GM19452 (cell line): ENCODE results near the gene CWC27.
"Not testable (repeated sequence)": the region's sequence is repeated elsewhere in the genome, so short reads cannot be mapped to it uniquely, and the experiment has no call there.

Experiments used
- ATAC-seq: cut with Tn5 transposase; IDR thresholded peaks from one replicate; pipeline ENCODE4 v1.9.1; 2021; ENCODE audit not compliant: unreplicated experiment

Gene CWC27

DNA sequence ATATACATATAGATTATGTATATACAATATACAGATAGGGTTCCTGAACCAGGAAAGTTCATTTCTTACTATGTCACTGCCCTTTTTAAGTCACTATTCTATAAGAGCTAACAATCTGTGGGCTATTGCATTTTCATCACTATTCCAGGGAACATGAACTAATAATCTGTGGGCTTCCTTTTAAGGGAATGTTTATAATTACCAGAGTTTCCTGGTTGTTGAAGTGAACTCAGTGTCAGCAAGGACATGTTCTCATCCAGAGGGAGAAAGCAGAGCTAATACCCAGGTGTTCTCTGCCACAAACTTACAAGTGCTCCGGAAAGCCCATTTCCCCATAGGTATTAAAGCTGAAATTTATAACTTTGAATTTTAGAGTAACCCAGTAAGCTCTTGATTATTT lies 69.6 kb downstream of the CWC27 start:
- ATAC-seq: no peak

DNA sequence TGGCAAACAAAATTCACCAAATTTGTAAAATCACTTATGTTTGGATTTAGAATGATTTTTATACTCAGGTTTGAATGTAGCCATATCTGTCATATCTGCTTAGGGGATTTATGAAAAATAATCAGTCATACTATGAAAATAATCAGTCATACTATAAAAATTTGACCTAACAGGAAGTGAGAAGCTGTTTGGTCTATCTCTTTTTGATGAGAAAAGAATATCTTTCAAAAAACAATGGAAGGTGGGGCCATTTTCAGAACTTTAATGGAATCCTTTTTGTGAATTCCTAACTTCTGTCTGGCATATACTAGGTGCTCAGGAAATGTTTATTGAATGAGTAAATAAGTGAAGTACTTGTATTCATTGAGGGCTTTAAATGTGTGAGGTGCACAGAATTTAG lies 70.1 kb downstream of the CWC27 start:
- ATAC-seq: no peak

DNA sequence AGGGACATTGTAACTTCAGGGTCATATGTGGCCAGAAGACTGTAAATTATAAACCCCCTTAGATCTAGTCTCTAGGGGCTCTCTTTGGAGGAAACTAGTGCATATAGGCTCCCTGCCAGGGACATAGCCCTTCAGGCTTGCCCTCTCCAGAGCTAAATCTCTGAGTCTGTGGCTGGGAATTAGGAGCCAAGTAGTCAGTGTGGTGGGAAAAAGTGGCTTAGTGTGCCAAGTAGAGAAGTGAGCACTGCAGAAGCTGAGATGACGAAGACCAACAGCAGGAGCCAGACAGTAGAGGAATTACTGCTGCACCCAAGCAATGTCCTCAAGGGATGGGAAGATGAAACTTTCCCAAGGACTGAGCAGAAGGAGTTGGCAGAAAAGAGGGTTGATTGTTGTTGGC lies 71.2 kb downstream of the CWC27 start:
- ATAC-seq: no peak

DNA sequence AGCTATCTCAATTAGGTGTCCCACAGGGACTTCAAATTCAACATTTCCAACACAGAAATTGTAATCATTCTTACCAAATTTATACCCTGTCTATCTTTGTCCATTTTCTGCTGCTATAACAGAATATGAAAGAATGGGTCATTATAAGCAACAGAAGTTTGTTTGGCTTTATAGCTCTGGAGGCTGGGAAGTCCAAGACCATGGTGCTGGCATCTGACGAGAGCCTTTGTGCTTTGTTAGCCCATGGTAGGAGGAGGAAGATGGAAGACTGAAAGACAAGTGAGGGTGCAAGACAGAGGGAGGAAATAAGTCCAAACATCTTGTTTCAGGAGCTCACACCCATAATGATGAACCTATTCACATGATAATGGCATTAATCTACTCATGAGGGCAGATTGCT lies 72.2 kb downstream of the CWC27 start:
- no peak for ATAC-seq

DNA sequence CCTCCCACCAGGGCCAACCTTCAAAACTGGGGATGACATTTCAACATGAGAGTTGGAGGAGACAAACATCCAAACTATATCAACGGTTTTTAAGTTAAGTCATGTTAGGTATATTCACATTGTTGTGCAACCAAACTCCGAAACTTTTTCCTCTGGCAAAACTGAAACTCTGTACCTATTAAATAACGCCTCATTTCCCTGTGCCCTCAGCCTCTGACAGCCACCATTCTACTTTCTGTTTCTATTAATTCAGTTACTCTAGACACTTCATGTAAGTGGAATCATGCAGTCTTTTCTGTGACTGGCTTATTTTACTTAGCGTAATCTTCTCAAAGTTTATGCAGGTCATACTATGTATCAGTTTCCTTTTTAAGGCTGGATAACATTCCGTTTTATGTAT lies 85.0 kb downstream of the CWC27 start:
- ATAC-seq: no peak

DNA sequence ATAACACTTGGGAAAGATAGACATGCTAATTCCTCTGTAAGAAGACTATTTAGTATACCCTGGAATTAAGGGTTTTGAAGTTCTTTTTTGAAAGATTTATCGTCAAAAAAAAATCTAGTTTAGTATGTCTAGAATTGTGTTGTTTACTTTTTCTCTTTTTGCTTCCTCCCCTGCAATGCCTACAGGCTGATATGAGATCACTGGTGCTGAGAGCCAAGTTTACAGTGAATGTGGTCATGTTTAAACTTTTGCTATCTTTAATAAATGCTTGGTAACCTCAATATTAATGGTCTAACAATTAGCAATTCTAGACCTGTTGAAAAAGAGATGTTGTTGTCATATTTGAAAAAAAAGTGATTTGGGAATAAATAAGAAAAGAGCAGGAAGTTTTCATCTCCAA lies 86.1 kb downstream of the CWC27 start:
- ATAC-seq: no peak

DNA sequence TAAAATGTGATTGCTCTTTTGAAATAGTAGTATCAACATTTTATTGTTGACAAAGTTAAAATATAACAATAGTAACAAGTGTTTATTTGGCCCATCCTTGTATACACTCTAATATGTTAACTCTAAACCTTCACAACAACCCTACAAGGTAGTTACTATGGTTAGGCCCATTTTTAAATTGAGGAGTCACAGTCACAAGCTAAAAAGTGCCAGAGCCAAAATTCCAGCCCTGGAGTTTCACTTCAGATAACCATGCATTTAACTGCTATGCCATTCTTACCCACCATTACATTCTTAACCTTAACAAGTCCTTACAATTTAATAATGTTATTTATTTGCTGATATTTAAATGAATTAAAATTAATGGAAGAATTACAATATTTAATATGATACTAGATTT lies 91.2 kb downstream of the CWC27 start:
- no peak for ATAC-seq

DNA sequence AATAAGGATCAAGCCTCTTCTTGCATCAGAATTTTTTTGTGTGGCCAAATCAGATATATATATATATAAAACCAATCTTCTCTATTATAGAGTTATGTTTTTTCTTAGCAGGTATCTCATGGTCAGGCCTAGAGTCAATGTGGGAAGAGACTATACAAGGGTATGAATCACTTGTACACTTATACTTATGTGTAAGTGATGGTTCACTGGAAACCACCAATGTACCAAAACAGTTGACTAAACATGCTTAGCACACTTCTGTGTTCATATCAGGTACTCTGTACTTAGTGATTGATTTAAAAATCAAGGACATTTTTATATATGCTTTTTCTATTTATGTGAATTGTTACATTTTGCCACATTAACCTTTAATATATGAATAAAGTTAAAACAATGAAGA lies 92.6 kb downstream of the CWC27 start:
- no peak for ATAC-seq

DNA sequence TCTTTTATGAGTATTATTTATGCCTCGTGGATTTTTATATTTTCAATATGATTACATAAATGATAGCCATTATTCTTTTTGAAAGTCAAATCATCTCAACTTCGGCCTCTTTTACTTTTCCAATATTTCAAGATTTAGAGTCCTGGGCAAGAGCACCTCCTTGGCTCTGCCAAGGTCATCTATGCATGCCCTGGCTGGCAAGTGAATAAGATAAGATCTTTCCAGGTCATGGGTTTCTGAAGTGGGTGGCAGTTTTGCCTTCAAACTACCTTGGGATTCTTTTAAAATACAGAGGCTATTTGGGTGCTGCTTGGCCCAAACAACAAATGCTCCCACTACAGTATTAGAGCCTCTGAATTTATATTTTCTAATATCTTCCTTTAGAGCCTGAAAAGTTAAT lies 95.4 kb downstream of the CWC27 start:
- ATAC-seq: no peak

DNA sequence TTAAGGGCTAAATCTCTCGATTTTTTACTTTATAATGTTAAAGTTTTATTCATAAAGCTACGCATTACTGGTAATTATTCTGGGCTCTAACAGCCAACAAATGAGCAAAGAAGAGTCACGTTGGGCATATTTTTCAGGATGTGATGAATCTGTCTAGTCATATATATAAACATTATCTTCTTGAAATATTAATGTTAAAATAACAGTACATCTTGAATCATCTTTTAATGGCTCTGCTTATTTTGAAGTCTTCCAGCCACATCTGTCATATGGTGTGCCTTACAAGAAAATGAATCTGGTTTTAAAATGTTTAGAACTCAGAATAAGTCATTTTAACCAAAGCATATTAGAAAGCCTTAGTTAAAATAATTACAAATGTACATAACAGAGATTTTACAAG lies 96.9 kb downstream of the CWC27 start:
- no peak for ATAC-seq

DNA sequence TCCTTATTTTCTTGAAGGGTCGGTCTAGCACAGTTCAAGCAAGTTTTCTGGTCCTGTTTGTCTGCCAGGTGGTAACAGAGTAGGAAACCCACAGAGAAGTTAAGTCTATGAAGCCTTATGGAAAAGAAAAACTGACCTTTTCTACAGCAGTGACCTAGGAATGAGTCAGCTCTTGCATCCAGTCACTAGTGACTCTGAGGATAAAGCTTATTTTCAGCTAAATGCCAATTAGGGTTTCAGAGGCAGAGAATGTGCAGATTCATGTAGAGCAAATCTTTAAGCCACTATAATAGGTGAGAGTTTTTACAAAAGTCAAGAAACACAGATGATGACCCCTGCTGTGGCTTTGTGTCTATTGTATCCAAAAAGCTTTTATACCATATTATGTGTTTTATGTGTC lies 100.7 kb downstream of the CWC27 start:
- ATAC-seq: no peak

DNA sequence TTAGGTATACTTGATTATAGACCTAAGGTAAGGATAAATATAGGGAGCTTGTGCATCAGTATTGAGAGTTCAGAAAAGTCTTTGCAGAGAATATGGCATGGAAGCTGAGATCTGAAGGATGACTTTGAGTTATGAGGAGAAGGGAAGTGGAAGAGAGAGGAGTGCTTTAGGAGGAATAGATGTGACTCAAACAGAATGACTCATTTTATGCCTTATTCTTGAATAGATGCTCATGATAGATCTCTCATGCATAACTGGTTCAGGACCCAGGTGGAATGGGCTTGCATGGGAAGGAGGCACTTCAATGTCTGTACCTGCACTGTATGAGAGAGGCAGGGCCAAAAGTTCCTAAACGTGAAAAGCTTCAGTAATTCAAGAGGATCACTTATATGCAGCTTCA lies 103.3 kb downstream of the CWC27 start:
- no peak for ATAC-seq

DNA sequence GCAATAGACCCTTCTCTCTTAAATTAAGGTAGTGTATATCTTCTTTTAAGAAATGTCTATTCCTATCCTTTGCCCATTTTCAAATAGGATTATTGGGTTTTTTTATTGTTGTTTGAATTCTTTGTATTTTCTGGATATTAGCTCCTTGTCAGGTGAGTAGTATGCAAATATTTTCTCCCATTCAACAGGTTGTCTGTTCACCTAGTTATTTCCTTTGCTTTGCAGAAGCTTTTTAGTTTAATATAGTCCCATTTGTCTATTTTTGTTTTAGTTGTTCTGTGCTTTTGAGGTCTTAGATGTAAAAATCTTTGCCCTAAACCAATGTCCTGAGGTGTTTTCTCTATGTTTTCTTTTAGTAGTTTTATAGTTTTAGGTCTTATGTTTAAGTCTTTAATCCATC lies 104.7 kb downstream of the CWC27 start:
- ATAC-seq: no peak

DNA sequence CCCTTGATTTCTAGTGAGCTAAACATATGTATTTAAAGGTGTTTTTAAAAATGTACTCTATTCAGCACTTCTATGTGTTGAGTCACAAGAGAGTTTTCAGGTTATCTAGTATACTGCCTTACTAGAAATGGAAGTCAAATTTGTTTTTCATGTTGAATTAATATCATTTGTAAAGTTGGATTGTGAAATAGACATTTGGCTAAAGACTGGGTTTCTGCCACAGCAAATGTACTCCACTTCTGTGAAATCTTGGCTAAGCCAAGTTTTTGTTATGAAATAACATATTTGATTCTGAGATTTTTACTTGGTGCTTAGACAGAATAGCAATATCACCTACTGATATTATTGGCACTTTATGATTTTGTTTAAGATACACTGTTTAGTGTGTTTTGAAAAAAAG lies 106.0 kb downstream of the CWC27 start:
- no peak for ATAC-seq

DNA sequence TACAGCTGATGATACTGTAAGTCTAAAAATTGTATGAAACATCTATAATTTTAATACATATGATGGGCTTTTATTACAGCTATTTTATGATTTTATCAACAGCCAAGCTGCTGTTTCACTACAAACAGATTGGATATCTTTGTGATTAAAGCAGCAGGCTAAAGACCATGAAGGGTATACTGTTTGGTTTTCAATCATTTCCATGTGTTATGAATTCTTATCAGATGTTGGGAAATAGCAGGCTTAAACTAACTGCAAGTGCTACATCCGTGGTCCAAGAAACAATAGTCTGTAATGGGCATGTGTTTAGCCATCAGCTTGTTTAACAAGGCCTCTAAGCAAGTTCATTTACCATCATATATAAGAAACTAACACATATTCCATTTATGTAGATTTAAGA lies 107.5 kb downstream of the CWC27 start:
- no peak for ATAC-seq

DNA sequence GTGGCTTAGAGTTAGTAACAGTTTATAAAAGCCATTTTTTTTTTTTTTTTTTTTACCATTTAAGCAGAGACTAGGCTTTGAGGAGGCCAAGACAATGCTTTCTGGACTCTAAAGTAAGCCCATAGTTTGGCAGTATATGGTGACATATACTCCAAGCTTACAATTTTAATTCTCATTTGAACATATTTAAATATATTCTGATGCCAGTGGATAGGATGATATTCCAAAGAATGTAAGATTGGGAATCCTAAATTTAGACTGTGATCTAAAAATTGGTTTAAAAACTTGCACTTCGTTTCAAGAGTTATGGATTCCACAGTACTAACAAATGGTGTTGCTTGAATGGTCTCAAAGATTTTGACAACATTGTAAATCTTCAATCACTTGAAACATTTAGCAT lies 112.1 kb downstream of the CWC27 start:
- ATAC-seq: no peak

DNA sequence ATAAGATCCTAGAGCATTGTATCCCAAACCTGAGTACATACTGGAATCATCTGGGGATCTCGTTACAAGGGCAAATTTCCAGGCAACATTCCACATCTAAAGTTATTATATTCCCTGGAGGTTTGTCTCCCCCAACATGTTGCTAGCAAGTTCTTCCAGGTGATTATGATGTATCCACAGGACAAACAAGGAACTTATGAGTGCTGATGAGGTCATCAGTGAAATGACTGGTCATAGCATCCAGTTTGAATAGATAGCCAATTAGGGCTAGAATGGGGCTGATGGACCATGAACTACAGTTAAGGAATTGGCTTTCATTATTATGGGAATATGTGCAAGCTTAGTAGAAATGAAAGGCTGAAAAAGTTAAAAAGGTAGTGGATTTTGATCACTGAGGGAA lies 115.2 kb downstream of the CWC27 start:
- ATAC-seq: no peak

DNA sequence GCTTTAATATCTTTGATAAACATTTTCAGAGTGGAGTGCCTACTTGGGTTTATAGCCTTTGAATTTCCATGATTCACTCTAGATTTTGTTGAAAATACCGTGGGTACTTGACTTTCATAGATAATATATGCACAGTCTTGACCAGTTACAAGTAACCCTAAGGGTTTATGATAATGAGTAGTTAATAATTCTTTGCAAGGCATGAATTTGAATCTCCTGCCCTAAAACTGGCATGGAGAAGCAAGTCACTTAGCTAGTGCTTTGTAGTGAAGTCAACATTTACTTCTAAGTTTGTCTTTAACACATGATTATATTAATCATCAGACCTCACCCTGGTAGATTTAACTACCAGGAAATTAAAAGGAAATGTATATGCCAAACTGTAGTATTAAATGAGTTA lies 115.8 kb downstream of the CWC27 start:
- no peak for ATAC-seq

DNA sequence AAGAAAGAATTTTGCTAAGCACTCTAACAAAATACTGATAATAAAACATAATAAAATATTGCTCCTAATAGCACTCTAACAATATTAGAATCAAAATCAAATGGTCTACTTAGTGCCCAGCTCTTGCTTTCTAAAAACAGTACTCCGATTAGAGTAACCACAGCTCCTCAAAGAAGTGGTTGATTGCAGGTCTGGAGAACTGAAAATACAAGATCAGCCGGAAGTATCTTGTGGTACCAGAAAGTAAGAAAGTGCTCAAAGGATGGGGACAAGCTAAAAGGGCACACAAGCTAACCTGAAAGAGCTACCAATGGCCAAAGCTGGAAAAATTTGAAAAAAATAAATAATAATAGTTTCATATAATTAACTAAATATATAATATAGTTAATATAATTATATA lies 119.2 kb downstream of the CWC27 start:
- ATAC-seq: no peak

DNA sequence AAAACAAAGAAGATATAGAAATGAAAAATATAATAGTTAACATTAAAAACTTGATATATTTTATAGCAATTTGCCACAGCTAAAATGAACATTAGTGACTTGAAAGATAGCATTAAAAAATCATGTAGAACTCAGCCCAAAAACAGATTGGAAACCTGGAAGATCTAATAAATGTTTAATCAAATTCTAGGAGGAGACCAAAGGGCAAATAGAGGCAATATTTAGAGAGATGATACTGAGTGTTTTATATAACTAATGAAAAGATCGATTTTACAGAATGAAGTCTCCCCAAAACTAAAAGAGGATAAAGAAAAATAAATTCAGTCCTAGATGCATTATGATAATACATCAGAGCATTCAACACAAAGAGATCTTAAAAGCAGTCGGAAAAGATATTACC lies 127.0 kb downstream of the CWC27 start:
- ATAC-seq: no peak

DNA sequence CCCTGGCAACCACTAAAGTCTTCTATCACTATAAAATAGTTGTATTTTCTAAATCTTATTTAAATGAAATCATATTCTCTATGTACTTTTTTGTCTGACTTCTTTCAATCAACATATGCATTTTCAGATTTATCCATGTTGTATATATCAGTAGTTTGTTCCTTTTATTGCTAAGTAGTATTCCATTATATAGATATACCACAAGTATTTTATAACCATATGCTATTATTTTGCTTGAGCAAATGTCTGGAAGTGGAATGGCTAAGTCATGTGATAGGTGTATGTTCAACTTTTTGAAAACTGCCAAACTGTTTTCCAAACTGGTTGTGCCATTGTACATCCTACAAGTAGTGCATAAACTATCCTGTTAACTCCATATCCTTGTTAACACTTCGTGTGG lies 131.1 kb downstream of the CWC27 start:
- no peak for ATAC-seq

DNA sequence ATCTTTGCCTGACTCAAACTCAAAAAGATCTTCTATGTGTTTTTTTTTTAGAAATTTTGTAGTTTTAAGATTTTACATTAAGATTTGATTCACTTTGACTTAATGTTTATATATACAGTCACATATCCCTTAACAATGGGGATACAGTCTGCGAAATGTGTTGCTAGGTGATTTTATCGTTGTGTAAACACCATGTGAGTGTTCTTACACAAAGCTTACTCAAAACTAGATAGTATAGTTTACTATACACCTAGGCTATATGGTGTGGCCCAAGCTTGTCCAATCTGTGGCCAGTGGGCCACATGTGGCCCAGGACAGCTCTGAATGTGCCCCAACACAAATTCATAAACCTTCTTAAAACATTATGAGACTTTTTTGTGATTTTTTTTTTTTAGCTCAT lies 131.9 kb downstream of the CWC27 start:
- ATAC-seq: no peak

DNA sequence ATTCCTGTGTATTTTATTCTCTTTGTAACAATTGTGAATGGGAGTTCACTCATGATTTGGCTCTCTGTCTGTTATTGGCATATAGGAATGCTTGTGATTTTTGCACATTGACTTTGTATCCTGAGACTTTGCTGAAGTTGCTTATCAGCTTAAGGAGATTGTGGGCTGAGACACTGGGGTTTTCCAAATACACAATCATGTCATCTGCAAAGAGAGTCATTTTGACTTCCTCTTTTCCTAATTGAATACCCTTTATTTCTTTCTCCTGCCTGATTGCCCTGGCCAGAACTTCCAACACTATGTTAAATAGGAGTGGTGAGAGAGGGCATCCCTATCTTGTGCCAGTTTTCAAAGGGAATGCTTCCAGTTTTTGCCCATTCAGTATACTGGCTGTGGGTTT lies 138.7 kb downstream of the CWC27 start:
- ATAC-seq: not testable (repeated sequence)

DNA sequence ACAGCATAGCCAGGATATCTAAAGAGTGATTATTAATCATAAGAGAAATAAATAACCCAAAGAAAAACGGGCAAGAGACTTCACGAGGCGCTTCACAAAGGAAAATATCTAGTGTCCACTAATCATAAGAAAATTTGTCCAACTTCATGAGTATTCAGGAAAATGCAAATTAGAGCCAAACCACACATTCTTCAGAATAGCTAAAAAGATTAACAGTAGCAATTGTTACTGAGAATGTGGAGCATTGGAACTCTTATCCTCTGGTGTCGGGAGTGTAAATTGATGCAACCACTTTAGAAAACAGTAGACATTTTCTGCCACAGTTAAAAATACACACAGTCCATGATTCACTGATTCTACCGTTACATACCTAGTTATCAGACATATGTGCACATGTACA lies 145.7 kb downstream of the CWC27 start:
- ATAC-seq: no peak
